Panc1 (cell line): ENCODE data around the gene ASRGL1. TPM values are rescaled to one million over a fixed set of nuclear protein-coding genes. Genes with fewer than 3 reads are reported as not detected.
"Not testable (repeated sequence)": the region's sequence is repeated elsewhere in the genome, so short reads cannot be mapped to it uniquely, and the experiment has no call there.

Experiments used
- ATAC-seq: fragments of 200-7000 bp; cut with Tn5 transposase; 2 replicates; pipeline ENCODE4 v1.9.1; 2020; ENCODE audit warnings: mild to moderate bottlenecking, moderate library complexity
- BruUV-seq: library from RNA; stranded (reverse); fragments of 400-500 nt; replicated peaks from 2 replicates; lab custom pipeline; 2021; lab: Mats Ljungman, UMichigan
- CTCF ChIA-PET: fragments of 300-600 bp; sonication (Branson Sonifier 250); formaldehyde crosslinking; loops from one replicate; lab custom pipeline; 2022; ENCODE audit warnings: antibody characterized with exemption; lab: Charles Lee
- POLR2A ChIA-PET: fragments of 300-600 bp; sonication (Branson Sonifier 250); formaldehyde crosslinking; loops from one replicate; lab custom pipeline; 2022; ENCODE audit warnings: antibody characterized with exemption; lab: Charles Lee
- DNase-seq: peaks from one replicate; pipeline ENCODE4 v3.0.0-alpha.2; 2010; ENCODE audit warnings: low read depth, low spot score
- H3K27ac ChIP-seq: 2 replicates; pipeline ENCODE4 v1.5.1; 2011; ENCODE audit warnings: mild to moderate bottlenecking, low read length, inconsistent platforms
- H3K27me3 ChIP-seq: fragments of 200-500 bp; sonication (Bioruptor generic); 2 replicates; pipeline ENCODE4 v1.6.0; 2014; ENCODE audit warnings: low read length, inconsistent platforms; ENCODE audit not compliant: control insufficient read depth, insufficient read depth
- H3K36me3 ChIP-seq: fragments of 200-500 bp; sonication (Bioruptor generic); 2 replicates; pipeline ENCODE4 v1.5.1; 2014; ENCODE audit warnings: inconsistent platforms, mild to moderate bottlenecking, low read length, moderate library complexity; ENCODE audit not compliant: control insufficient read depth, insufficient read depth
- H3K4me1 ChIP-seq: 2 replicates; pipeline ENCODE4 v1.5.1; 2011; ENCODE audit warnings: inconsistent platforms, mild to moderate bottlenecking, low read length, moderate library complexity; ENCODE audit not compliant: control insufficient read depth, insufficient read depth
- H3K4me3 ChIP-seq, 2 experiments: 2 replicates each; pipeline ENCODE4 v1.5.1; 2011 to 2012; ENCODE audit warnings: low read depth in 2 of 2, low read length in 2 of 2, mild to moderate bottlenecking in 2 of 2, inconsistent platforms in 1 of 2, moderate library complexity in 1 of 2
- H3K9me3 ChIP-seq: fragments of 200-500 bp; sonication (Bioruptor generic); 2 replicates; pipeline ENCODE4 v1.5.1; 2014; ENCODE audit warnings: low read depth, mild to moderate bottlenecking, inconsistent platforms, low read length, moderate library complexity; ENCODE audit not compliant: control insufficient read depth, insufficient read depth
- POLR2AphosphoS5 ChIP-seq: IDR thresholded peaks from 2 replicates; pipeline ENCODE4 v1.6.1; 2012; ENCODE audit warnings: mild to moderate bottlenecking, low read depth, low read length, moderate library complexity
- SIN3A ChIP-seq: IDR thresholded peaks from 2 replicates; pipeline ENCODE4 v1.6.1; 2012; ENCODE audit warnings: low read depth, mild to moderate bottlenecking, low read length, moderate library complexity, borderline replicate concordance; ENCODE audit not compliant: insufficient read depth
- TCF7L2 ChIP-seq: IDR thresholded peaks from 2 replicates; pipeline ENCODE4 v1.6.1; 2011; ENCODE audit warnings: mild to moderate bottlenecking, low read depth, low read length, inconsistent platforms
- in situ Hi-C: cut with HindIII; loops from 2 replicates; pipeline ENCODE4 v1.10.0; 2016; ENCODE audit warnings: low sequenced_read_pairs, low pct_unique_long_range_greater_than_20kb
- intact Hi-C: fragments of 100-400 bp; cut with micrococcal nuclease; formaldehyde crosslinking; loops from one replicate; pipeline ENCODE4 v1.10.0; 2022; ENCODE audit not compliant: unreplicated experiment
- total RNA-seq: library from RNA; stranded (reverse); gene quantifications from one replicate; pipeline ENCODE4 v1.2.1, GENCODE V29; 2021; ENCODE audit not compliant: unreplicated experiment
- TF ChIP-seq, protein P1 (sequence below), 2 experiments: IDR thresholded peaks; 2 replicates each; pipeline ENCODE4 v1.6.1; 2011 to 2012; ENCODE audit warnings: low read depth in 2 of 2, control low read depth in 1 of 2, low read length in 1 of 2, mild to moderate bottlenecking in 1 of 2, moderate library complexity in 1 of 2; ENCODE audit not compliant: insufficient read depth in 1 of 2
- TF ChIP-seq, protein P2 (sequence below): fragments of 450-650 bp; IDR thresholded peaks from 2 replicates; pipeline ENCODE4 v1.5.1; 2017; ENCODE audit warnings: mild to moderate bottlenecking

Gene ASRGL1
- total RNA-seq, 1 experiment from 2014 or later: 43.2 TPM

DNA sequence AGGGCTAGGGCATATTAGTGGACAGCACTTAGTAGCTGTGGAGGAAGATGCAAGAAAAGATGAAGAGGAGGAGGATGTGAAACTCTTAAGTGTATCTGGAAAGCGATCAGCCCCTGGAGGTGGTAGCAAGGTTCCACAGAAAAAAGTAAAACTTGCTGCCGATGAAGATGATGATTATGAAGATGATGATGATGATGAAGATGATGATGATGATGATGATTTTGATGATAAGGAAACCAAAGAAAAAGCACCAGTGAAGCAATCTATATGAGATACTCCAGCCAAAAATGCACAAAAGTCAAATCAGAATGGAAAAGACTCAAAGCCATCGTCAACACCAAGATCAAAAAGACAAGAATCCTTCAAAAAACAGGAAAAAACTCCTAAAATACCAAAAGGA is 6.0 kb upstream of the ASRGL1 start:
- DNase-seq, BruUV-seq, POLR2A ChIA-PET, CTCF ChIA-PET, H3K4me1 ChIP-seq, H3K9me3 ChIP-seq, H3K4me3 ChIP-seq, H3K27me3 ChIP-seq, intact Hi-C loops, in situ Hi-C loops, H3K27ac ChIP-seq, H3K36me3 ChIP-seq, ATAC-seq: not testable (repeated sequence)

DNA sequence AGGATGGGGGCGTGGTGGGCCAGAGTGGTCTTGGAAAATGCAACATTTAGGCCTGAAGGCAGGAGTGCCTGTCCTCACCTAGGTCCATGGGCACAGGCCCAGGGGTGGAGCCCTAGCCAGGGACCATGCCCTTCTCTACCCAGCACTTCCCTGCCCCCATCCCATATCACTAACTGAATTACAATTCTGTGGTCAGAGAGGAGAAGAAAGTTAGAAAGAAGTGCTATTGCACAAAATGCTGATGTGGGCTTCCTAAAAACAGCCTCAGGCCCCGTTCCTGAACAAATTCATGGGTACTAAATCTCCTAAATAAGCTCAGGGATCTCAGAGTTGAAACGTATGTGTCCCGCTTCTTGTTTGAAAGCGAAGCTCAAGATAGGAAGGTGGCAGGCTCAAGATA is 3.5 kb upstream of the ASRGL1 start:
- H3K27ac ChIP-seq: no peak overlapping the region
- ATAC-seq: no peak
- intact Hi-C loops (no loop called here), in situ Hi-C loops (no loop called here)
- H3K4me3 ChIP-seq: no peak overlapping the region
- no peaks in the 10 kb centered on the region for H3K4me1 ChIP-seq
- ChIA-PET POLR2A (no interaction called here), CTCF (no interaction called here)
- no TSS peak for BruUV-seq
- no peaks in the 10 kb centered on the region; the same call in 1 of the 2 replicates for H3K27me3 ChIP-seq
- no peaks in the 10 kb centered on the region for H3K9me3 ChIP-seq
- DNase-seq: no peak
- TF ChIP-seq, protein P1, sequence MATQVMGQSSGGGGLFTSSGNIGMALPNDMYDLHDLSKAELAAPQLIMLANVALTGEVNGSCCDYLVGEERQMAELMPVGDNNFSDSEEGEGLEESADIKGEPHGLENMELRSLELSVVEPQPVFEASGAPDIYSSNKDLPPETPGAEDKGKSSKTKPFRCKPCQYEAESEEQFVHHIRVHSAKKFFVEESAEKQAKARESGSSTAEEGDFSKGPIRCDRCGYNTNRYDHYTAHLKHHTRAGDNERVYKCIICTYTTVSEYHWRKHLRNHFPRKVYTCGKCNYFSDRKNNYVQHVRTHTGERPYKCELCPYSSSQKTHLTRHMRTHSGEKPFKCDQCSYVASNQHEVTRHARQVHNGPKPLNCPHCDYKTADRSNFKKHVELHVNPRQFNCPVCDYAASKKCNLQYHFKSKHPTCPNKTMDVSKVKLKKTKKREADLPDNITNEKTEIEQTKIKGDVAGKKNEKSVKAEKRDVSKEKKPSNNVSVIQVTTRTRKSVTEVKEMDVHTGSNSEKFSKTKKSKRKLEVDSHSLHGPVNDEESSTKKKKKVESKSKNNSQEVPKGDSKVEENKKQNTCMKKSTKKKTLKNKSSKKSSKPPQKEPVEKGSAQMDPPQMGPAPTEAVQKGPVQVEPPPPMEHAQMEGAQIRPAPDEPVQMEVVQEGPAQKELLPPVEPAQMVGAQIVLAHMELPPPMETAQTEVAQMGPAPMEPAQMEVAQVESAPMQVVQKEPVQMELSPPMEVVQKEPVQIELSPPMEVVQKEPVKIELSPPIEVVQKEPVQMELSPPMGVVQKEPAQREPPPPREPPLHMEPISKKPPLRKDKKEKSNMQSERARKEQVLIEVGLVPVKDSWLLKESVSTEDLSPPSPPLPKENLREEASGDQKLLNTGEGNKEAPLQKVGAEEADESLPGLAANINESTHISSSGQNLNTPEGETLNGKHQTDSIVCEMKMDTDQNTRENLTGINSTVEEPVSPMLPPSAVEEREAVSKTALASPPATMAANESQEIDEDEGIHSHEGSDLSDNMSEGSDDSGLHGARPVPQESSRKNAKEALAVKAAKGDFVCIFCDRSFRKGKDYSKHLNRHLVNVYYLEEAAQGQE (IDR thresholded peaks at IDR 0.05; ENCODE audit: insufficient read depth in 1 of 2, low read depth in 2 of 2, low read length in 1 of 2): no peak
- TF ChIP-seq TCF7L2 (no peak), SIN3A (no peak), POLR2AphosphoS5 (no peak)
- TF ChIP-seq, protein P2, sequence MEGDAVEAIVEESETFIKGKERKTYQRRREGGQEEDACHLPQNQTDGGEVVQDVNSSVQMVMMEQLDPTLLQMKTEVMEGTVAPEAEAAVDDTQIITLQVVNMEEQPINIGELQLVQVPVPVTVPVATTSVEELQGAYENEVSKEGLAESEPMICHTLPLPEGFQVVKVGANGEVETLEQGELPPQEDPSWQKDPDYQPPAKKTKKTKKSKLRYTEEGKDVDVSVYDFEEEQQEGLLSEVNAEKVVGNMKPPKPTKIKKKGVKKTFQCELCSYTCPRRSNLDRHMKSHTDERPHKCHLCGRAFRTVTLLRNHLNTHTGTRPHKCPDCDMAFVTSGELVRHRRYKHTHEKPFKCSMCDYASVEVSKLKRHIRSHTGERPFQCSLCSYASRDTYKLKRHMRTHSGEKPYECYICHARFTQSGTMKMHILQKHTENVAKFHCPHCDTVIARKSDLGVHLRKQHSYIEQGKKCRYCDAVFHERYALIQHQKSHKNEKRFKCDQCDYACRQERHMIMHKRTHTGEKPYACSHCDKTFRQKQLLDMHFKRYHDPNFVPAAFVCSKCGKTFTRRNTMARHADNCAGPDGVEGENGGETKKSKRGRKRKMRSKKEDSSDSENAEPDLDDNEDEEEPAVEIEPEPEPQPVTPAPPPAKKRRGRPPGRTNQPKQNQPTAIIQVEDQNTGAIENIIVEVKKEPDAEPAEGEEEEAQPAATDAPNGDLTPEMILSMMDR: no peak
- no peaks in the 10 kb centered on the region for H3K36me3 ChIP-seq

DNA sequence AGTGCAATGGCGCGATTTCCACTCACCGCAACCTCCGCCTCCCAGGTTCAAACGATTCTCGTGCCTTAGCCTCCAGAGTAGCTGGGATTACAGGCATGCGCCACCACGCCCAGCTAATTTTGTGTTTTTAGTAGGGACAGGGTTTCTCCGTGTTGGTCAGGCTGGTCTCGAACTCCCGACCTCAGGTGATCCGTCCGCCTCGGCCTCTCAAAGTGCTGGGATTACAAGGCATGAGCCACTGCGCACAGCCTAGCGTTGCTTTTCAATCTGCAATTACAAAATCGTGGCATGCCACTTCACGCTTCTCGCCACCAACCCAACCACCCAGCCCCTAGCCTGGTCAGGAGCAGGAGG is 322 bp upstream of the ASRGL1 start:
- in situ Hi-C loops, BruUV-seq, intact Hi-C loops: not testable (repeated sequence)

More for the DNA sequence above, 322 bp upstream of the ASRGL1 start:
- H3K9me3 ChIP-seq, H3K4me1 ChIP-seq, H3K27me3 ChIP-seq, POLR2A ChIA-PET, ATAC-seq, DNase-seq, H3K36me3 ChIP-seq: not testable (repeated sequence)
- peak overlapping the region; percentile 68 to 79 for H3K4me3 ChIP-seq
- peak overlapping the region; percentile 73 for H3K27ac ChIP-seq
- CTCF ChIA-PET: interaction anchor here (0.6 kb wide), 1 partner anchor 128 kb away, joined by 3 read pairs; no protein-coding TSS in a partner anchor
